BJ (cell line): ENCODE measurements around the gene KANK4. TPM values are rescaled to one million over a fixed set of nuclear protein-coding genes. Genes with fewer than 3 reads are reported as not detected.

Experiments
- CTCF ChIA-PET: fragments of 350-600 bp; formaldehyde crosslinking; extraction: SDS; loops from one replicate; lab custom pipeline; 2021; ENCODE audit warnings: antibody characterized with exemption, inconsistent platforms; lab: Yijun Ruan, JAX
- POLR2A ChIA-PET: fragments of 300-600 bp; sonication (Branson Sonifier 250); formaldehyde crosslinking; extraction: SDS; loops from one replicate; lab custom pipeline; 2021; ENCODE audit warnings: antibody characterized with exemption; lab: Charles Lee
- DNase-seq: peaks from one replicate; pipeline ENCODE4 v3.0.0-alpha.2; 2011; ENCODE audit warnings: low read depth
- H3K27me3 ChIP-seq: 2 replicates; pipeline ENCODE4 v1.6.0; 2011; ENCODE audit warnings: low read length; ENCODE audit not compliant: control insufficient read depth, insufficient read depth
- H3K36me3 ChIP-seq: 2 replicates; pipeline ENCODE4 v1.5.1; 2011; ENCODE audit warnings: low read length; ENCODE audit not compliant: control insufficient read depth, insufficient read depth
- H3K4me3 ChIP-seq: 2 replicates; pipeline ENCODE4 v1.5.1; 2011; ENCODE audit warnings: low read depth, mild to moderate bottlenecking, control low read depth, low read length
- polyA plus RNA-seq: library from polyadenylated mRNA; depleted of rRNA; stranded (reverse); fragments of >200 nt; gene quantifications from 2 replicates; pipeline ENCODE4 v1.2.3, GENCODE V29; 2011
- TF ChIP-seq, protein P1 (sequence below): IDR thresholded peaks from 2 replicates; pipeline ENCODE4 v1.5.1; 2011; ENCODE audit warnings: low read depth, mild to moderate bottlenecking, control low read depth, inconsistent platforms, low read length, moderate library complexity; ENCODE audit not compliant: insufficient read depth

The KANK4 gene
- polyA plus RNA-seq, 1 experiment: 0.06 TPM

DNA sequence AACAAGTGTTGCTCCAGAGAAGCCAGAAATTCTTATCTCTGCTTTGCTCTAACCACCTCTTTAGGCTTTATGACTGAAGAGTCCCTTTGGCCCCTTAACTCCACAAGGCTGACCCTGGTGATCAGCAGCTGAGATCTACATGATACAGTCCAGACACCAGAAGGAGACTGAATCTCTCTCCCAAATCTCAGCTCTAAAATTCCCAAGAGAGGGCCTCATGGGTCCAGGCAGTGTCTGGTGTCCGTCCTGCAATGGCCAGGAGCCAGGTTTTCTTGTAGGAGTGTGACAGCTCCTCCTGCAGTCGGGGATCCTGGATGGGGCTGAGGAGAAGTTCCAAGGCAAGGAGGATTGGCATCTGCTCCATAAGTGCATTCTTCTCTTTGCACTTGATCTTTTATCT lies 89.3 kb downstream of the KANK4 start:
- CTCF ChIA-PET: interaction anchor here (1.0 to 1.3 kb wide), 4 partner anchors 11 to 86 kb away, joined by 3 to 4 read pairs (median 4); no protein-coding TSS in a partner anchor
- no peaks in the 10 kb centered on the region for H3K36me3 ChIP-seq

DNA sequence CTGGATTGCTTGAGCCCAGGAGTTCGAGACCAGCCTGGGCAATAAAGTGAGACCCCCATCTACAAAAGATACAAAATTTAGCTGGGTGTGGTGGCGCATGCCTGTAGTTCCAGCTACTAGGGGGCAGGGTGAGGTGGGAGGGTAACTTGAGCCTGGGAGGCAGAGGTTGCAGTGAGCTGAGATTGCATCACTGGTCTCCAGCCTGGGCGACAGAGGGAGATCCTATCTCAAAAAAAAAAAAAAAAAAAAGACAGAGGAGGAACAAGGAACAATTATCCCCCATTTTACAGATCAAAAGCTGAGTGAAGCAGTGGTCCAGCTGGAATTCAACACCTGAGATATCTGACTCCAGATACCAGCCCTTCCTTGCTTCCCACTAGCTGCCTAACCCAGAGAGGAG lies 89.8 kb downstream of the KANK4 start:
- ChIA-PET POLR2A (no interaction called here), CTCF (interaction anchor here (1.0 to 1.3 kb wide), 4 partner anchors 10 to 86 kb away, joined by 3 to 4 read pairs (median 4); no protein-coding TSS in a partner anchor)
- Histone ChIP-seq H3K36me3 (no peaks in the 10 kb centered on the region), H3K27me3 (no peaks in the 10 kb centered on the region), H3K4me3 (no peak overlapping the region)
- TF ChIP-seq, protein P1, sequence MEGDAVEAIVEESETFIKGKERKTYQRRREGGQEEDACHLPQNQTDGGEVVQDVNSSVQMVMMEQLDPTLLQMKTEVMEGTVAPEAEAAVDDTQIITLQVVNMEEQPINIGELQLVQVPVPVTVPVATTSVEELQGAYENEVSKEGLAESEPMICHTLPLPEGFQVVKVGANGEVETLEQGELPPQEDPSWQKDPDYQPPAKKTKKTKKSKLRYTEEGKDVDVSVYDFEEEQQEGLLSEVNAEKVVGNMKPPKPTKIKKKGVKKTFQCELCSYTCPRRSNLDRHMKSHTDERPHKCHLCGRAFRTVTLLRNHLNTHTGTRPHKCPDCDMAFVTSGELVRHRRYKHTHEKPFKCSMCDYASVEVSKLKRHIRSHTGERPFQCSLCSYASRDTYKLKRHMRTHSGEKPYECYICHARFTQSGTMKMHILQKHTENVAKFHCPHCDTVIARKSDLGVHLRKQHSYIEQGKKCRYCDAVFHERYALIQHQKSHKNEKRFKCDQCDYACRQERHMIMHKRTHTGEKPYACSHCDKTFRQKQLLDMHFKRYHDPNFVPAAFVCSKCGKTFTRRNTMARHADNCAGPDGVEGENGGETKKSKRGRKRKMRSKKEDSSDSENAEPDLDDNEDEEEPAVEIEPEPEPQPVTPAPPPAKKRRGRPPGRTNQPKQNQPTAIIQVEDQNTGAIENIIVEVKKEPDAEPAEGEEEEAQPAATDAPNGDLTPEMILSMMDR: no peak
- no peak for DNase-seq

More for the DNA sequence above, 89.3 kb downstream of the KANK4 start:
- DNase-seq: no peak
- TF ChIP-seq, protein P1: no peak
- POLR2A ChIA-PET: no interaction called here
- Histone ChIP-seq H3K27me3 (no peaks in the 10 kb centered on the region), H3K4me3 (no peak overlapping the region)

DNA sequence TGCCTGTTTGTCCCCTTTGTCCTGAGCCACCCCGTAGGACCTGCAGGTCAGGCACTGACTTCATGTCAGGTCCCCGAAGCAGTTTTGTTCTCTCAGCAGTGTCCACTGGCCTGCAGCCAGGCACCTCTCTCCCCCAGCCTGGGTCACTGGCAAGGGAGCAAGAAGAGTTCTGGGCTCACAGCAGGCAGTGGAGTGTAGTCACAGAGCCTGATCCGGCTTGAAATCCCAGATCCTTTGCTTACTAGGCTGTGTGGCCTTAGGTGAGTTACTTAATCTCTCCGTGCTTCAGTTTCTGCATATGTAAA lies 90.4 kb downstream of the KANK4 start:
- TF ChIP-seq, protein P1: no peak
- Histone ChIP-seq H3K4me3 (no peak overlapping the region), H3K36me3 (no peaks in the 10 kb centered on the region), H3K27me3 (no peaks in the 10 kb centered on the region)
- ChIA-PET CTCF (interaction anchor here (1.0 kb wide), 1 partner anchor 10 kb away, joined by 4 read pairs; no protein-coding TSS in a partner anchor), POLR2A (no interaction called here)
- no peak for DNase-seq

DNA sequence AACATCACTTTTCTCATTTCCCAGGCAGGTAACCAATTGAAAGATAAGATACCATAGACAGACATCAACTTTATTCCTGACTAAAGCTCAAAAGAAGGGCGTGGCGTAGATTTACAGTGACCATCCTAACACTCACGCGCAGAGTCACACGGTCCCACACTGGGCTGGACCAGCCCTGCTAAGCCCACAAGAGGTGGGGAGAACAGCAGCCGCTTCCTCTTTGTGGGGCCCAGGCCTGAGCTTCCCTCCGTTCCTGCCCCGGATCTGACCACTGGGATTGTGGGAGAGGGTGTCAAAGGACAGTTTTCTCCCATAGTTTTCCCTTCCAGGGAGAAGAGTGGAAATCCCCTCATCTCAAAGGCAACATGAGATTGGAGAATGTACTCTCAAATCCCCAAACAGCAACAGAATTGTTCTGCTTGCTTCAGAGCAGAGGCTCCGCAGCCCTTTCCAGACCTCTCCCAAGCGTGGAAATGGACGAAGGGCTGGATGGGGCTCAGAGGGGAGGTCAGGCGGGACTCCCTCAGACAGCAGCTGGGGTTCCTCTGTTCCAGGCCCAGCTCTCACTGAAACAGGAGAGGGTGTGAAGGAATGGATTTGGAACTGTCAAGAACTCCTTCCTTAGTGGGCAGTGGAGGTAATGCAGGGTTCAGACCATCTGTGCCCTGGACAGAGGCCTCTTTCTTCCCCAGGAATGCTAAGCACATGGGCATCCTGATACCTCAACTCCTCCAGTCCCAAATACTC lies 90.9 kb downstream of the KANK4 start:
- Histone ChIP-seq H3K4me3 (no peak overlapping the region), H3K36me3 (no peaks in the 10 kb centered on the region), H3K27me3 (no peaks in the 10 kb centered on the region)
- POLR2A ChIA-PET: interaction anchor here (0.6 kb wide), 1 partner anchor 38 kb away, joined by 4 read pairs; no protein-coding TSS in a partner anchor
- CTCF ChIA-PET: no interaction called here
- no peak for DNase-seq
- TF ChIP-seq, protein P1: no peak

DNA sequence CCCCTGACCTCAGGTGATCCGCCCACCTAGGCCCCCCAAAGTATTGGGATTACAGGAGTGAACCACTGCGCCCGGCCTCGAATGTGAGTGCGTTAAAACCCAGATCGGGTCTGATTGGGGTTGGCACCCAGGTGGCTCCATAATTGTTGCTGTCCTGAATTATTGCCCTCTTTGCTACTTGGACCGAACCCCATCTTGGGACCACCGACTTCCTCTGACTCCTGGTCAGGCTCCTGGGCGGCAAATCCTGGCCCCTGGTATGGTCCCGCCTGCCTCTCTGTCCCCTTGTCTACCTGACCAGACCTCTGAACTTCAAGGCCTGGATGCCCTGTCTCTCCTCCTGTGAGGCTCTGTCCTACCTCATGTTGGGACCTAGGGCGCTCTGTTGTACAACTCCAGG lies 91.7 kb downstream of the KANK4 start:
- Histone ChIP-seq H3K36me3 (no peaks in the 10 kb centered on the region), H3K27me3 (no peaks in the 10 kb centered on the region), H3K4me3 (no peak overlapping the region)
- ChIA-PET POLR2A (no interaction called here), CTCF (no interaction called here)
- DNase-seq: no peak
- TF ChIP-seq, protein P1: no peak
